GM12891 (cell line): ENCODE measurements around the gene BCLAF1.

Experiments used
- POLR2A ChIP-seq: IDR thresholded peaks from 2 replicates; pipeline ENCODE4 v1.6.1; 2011; ENCODE audit warnings: low read depth, low read length, control low read depth
- POLR2AphosphoS5 ChIP-seq: IDR thresholded peaks from 2 replicates; pipeline ENCODE4 v1.6.1; 2011; ENCODE audit warnings: low read depth, low read length, control low read depth
- POU2F2 ChIP-seq: IDR thresholded peaks from 2 replicates; pipeline ENCODE4 v1.6.1; 2011; ENCODE audit warnings: low read depth, mild to moderate bottlenecking, control low read depth, low read length, moderate library complexity
- SPI1 ChIP-seq: IDR thresholded peaks from 2 replicates; pipeline ENCODE4 v1.6.1; 2011; ENCODE audit warnings: low read depth, low read length, control low read depth
- TAF1 ChIP-seq: IDR thresholded peaks from 2 replicates; pipeline ENCODE4 v1.6.1; 2011; ENCODE audit warnings: low read depth, low read length, control low read depth

- no peak for TF ChIP-seq POLR2AphosphoS5
- TF ChIP-seq SPI1, result no peak
- no peak for TF ChIP-seq POLR2A
- no peak for TF ChIP-seq TAF1
- TF ChIP-seq POU2F2, result no peak
Measured at GRCh38 chr6:136323431-136324112, 33.9 kb upstream of the BCLAF1 start.
